Stomach smooth muscle (tissue), 2 donors: Measurements from ENCODE around the gene SLITRK2.

Experiments used
- H3K27ac ChIP-seq: one replicate; pipeline ENCODE4 v1.7.0; 2013; ENCODE audit warnings: mild to moderate bottlenecking, low read length, inconsistent platforms
- H3K27me3 ChIP-seq, 2 donors: one replicate each; pipeline ENCODE4 v1.7.0; 2013; ENCODE audit warnings: low read length in 2 of 2; ENCODE audit not compliant: insufficient read depth in 2 of 2, control insufficient read depth in 1 of 2
- H3K36me3 ChIP-seq, 2 donors: one replicate each; pipeline ENCODE4 v1.7.0; 2013; ENCODE audit warnings: low read length in 2 of 2; ENCODE audit not compliant: control insufficient read depth in 2 of 2, insufficient read depth in 2 of 2
- H3K4me1 ChIP-seq: one replicate; pipeline ENCODE4 v1.7.0; 2013; ENCODE audit warnings: low read length; ENCODE audit not compliant: control insufficient read depth, insufficient read depth
- H3K4me3 ChIP-seq, 2 donors: one replicate each; pipeline ENCODE4 v1.7.0; 2013; ENCODE audit warnings: low read length in 2 of 2
- H3K9ac ChIP-seq, 2 donors: one replicate each; pipeline ENCODE4 v1.7.0; 2013; ENCODE audit warnings: low read length in 2 of 2, mild to moderate bottlenecking in 1 of 2
- H3K9me3 ChIP-seq, 2 donors: one replicate each; pipeline ENCODE4 v1.7.0; 2013; ENCODE audit warnings: low read length in 2 of 2; ENCODE audit not compliant: control insufficient read depth in 2 of 2
- donor health status: healthy.
- donor health status: Pancreatic carcinoma.

SLITRK2 gene

DNA sequence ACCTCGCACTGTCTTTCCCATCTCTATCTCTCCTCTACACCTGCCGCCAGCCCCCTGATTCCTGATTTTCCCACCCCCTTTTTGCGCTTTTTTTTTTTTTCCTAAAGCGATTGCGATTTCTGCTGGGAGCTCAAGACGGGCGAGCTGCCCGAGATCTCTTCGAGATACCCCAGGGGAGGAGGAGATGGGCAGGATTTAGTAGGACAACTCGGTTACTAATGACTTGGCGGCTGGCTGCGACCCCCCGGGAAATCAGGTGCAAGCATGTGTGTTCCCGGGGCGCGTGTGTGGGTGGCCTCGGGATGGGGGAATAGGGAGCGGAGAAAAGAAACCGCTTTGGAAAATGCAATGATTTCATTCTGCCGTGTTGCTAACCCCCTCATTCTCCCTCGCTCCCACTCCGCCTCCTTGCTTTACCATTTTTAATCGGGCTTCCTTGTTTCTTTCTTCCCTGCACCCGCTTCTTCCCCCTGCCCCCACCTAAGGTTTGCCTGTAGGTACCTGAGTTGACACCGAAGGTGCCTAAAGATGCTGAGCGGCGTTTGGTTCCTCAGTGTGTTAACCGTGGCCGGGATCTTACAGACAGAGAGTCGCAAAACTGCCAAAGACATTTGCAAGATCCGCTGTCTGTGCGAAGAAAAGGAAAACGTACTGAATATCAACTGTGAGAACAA, 4.4 kb downstream of the SLITRK2 start:
- Histone ChIP-seq H3K9me3 (peaks cover 0 to 5% of the 10 kb centered on the region in 2 donors), H3K9ac (no peak overlapping the region), H3K4me3 (no peak overlapping the region), H3K27ac (no peak overlapping the region), H3K36me3 (no peaks in the 10 kb centered on the region), H3K4me1 (peaks cover 4% of the 10 kb centered on the region), H3K27me3 (peaks cover 7 to 16% of the 10 kb centered on the region in 2 donors)

DNA sequence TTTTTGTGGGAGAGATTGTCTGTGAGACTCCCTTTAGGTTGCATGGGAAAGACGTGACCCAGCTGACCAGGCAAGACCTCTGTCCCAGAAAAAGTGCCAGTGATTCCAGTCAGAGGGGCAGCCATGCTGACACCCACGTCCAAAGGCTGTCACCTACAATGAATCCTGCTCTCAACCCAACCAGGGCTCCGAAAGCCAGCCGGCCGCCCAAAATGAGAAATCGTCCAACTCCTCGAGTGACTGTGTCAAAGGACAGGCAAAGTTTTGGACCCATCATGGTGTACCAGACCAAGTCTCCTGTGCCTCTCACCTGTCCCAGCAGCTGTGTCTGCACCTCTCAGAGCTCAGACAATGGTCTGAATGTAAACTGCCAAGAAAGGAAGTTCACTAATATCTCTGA, 5.5 kb downstream of the SLITRK2 start:
- Histone ChIP-seq H3K9ac (no peak overlapping the region), H3K36me3 (no peaks in the 10 kb centered on the region), H3K4me3 (no peak overlapping the region), H3K4me1 (peaks cover 4% of the 10 kb centered on the region), H3K27me3 (peaks cover 4 to 14% of the 10 kb centered on the region in 2 donors), H3K27ac (no peak overlapping the region), H3K9me3 (peaks cover 0 to 5% of the 10 kb centered on the region in 2 donors)

DNA sequence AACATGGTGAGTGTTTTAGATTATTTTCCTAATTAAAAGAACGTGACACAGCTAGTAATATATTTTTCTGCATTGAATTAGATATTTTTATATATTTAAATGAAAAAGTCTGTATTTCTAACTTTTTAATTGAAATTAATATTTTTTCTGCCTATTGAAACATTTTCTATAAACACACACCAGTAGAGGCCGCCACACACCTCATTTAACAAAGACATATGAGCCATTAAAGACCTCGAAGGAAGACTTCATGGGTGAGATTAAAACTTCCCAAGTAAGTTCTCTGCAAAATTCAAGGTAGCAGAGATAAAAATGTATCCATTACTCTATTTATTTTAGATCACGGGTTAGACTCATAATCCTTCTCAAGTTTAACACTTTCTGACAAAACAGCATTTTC, 8.3 kb downstream of the SLITRK2 start:
- Histone ChIP-seq H3K9me3 (peaks cover 0 to 5% of the 10 kb centered on the region in 2 donors), H3K4me1 (no peaks in the 10 kb centered on the region), H3K27ac (no peak overlapping the region), H3K4me3 (no peak overlapping the region), H3K36me3 (no peaks in the 10 kb centered on the region), H3K9ac (no peak overlapping the region), H3K27me3 (peaks cover 0 to 10% of the 10 kb centered on the region in 2 donors)

DNA sequence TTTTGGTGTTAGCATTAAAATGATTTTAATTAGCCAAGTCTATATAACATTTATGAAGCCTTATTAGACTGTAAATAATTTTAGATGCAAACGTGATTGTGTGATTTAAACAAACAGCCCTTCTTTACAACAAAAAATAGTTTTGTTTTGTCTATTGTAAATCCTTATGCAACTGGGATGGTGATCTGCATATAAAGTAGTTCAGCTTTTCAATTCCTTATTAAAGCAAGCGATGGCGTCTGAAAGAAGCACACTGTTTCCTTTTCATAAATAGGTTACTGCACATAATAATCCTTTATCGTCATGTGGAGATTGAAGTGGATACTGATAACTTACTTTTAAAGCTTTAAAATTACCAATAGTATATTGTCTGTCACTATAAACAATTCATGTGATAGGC, 8.8 kb downstream of the SLITRK2 start:
- Histone ChIP-seq H3K27ac (no peak overlapping the region), H3K27me3 (peaks cover 0 to 10% of the 10 kb centered on the region in 2 donors), H3K36me3 (no peaks in the 10 kb centered on the region), H3K9ac (no peak overlapping the region), H3K4me1 (no peaks in the 10 kb centered on the region), H3K9me3 (peaks cover 0 to 5% of the 10 kb centered on the region in 2 donors), H3K4me3 (no peak overlapping the region)

DNA sequence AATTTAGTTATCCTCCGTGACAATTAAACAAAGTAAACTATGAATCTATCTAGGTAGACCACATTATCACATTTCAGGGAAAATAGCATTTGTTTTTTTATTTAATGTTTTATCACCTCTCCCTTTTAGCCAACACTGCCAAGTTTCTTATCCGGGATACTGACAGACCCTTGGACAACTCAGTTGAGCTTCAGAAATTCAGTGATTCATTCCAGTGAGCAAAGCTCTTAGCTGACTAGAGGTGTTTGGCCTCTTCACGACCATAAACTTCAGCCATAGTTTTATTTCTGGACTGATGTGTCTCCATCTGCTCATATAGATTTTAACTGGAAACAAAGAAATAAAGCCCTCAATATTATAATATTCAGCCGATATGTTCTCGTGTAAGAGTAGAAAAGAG, 15.2 kb downstream of the SLITRK2 start:
- no peaks in the 10 kb centered on the region for H3K4me1 ChIP-seq
- no peak overlapping the region for H3K4me3 ChIP-seq
- no peaks in the 10 kb centered on the region for H3K27me3 ChIP-seq
- H3K9ac ChIP-seq: no peak overlapping the region
- no peaks in the 10 kb centered on the region for H3K36me3 ChIP-seq
- no peak overlapping the region for H3K27ac ChIP-seq
- peaks cover 0 to 2% of the 10 kb centered on the region in 2 donors for H3K9me3 ChIP-seq

DNA sequence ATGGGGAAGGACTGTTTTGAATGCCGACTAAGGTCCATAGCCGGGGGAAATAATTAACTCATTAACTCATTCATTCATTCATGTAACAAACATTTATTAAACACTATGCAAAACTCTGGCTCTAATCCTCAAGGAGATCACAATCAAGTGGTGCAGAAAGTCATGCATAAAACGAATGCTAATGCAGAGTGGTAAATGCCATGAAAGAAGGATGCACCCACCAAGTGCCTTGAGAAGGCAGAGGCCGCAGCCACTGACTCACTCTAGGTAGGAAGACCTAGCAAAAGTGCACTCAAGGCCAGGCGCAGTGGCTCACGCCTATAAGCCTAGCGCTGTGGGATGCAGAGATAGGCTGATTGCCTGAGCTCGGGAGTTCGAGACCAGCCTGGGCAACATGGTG, 22.9 kb downstream of the SLITRK2 start:
- no peak overlapping the region for H3K9ac ChIP-seq
- H3K9me3 ChIP-seq: peaks cover 0 to 2% of the 10 kb centered on the region in 2 donors
- no peak overlapping the region for H3K4me3 ChIP-seq
- H3K4me1 ChIP-seq: no peaks in the 10 kb centered on the region
- no peaks in the 10 kb centered on the region for H3K36me3 ChIP-seq
- H3K27ac ChIP-seq: no peak overlapping the region
- H3K27me3 ChIP-seq: peaks cover 0 to 1% of the 10 kb centered on the region in 2 donors

DNA sequence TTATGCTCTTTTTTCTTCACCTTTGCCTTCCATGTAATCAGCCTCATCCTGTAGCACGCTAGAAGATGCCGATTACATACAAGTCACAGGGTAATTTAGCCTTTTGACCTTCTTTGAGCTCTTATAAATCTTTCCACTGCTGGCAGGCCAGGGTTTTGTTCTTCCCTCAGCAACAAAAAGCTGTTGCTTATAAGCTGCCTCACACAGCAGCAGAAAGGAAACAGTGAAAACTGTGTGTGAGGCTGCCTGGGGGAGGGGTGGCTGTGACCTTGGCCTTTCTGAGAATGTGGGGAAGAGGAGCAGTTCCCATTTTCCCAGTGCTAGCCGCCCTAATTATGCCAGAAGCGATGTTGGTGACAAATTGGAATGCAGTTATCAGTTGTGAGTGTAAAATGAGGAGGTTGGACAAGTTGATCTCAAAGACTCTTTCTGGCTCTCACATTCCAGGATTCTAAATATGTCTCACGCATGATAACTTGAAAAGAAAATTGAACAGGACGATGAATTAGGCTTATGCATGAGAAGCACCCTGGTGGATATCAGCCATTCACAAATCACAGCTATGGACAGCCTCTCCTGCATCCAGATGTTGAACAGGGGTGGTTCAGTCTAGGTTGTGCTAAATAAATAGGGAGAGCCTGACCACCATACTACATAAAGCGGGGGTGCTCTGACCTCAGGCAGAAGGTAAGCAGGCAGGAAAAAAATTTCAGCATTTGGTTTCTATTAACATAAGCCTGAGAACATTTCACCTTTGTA, 25.7 kb downstream of the SLITRK2 start:
- H3K9ac ChIP-seq: no peak overlapping the region
- H3K4me1 ChIP-seq: no peaks in the 10 kb centered on the region
- H3K27ac ChIP-seq: no peak overlapping the region
- H3K4me3 ChIP-seq: no peak overlapping the region
- peaks cover 0 to 3% of the 10 kb centered on the region in 2 donors for H3K27me3 ChIP-seq
- no peaks in the 10 kb centered on the region for H3K9me3 ChIP-seq
- H3K36me3 ChIP-seq: no peaks in the 10 kb centered on the region

DNA sequence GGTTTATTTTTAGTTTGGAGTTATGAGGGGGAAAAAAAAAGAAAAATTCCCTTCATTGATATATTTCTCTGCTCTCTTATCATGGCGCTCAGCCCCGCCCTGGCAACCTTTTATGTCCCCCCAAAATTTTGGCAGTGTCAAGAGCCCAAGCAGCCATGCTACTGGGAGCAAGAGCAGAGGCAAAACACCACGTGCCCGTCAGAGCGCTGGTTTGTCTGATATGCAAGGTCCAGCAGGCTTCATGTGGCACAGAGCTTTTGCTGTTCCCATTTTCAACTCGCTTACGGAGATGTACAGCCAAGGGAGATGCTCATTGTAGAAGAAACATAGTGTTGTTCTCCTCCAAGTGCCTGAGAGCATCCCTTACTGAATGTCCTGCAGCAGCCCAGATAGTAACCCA, 27.3 kb downstream of the SLITRK2 start:
- Histone ChIP-seq H3K4me1 (no peaks in the 10 kb centered on the region), H3K9ac (no peak overlapping the region), H3K4me3 (no peak overlapping the region), H3K36me3 (no peaks in the 10 kb centered on the region), H3K27me3 (peaks cover 0 to 3% of the 10 kb centered on the region in 2 donors), H3K27ac (no peak overlapping the region), H3K9me3 (peaks cover 0 to 2% of the 10 kb centered on the region in 2 donors)

DNA sequence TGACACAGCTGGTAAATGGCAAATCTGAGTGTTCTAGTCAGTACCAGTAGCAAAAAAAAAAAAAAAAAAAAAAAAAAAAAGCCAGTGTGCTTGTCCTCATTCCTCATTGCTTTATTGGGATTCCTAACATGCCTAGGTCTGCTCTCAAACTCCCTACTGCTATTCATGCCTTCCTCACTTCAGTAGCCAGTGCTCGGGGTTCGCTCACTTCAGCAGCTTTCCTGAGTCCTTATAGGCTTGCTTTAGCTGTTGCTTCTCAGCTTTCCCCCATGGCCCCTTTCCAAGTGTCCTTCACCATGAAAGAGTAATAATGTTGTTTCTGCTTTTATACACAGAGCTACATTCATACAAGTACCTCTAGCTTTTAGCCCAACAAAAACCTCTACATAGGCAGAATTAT, 30.8 kb downstream of the SLITRK2 start:
- no peak overlapping the region for H3K9ac ChIP-seq
- H3K27ac ChIP-seq: no peak overlapping the region
- H3K36me3 ChIP-seq: no peaks in the 10 kb centered on the region
- peaks cover 0 to 2% of the 10 kb centered on the region in 2 donors for H3K9me3 ChIP-seq
- H3K4me1 ChIP-seq: no peaks in the 10 kb centered on the region
- no peak overlapping the region for H3K4me3 ChIP-seq
- peaks cover 0 to 3% of the 10 kb centered on the region in 2 donors for H3K27me3 ChIP-seq

DNA sequence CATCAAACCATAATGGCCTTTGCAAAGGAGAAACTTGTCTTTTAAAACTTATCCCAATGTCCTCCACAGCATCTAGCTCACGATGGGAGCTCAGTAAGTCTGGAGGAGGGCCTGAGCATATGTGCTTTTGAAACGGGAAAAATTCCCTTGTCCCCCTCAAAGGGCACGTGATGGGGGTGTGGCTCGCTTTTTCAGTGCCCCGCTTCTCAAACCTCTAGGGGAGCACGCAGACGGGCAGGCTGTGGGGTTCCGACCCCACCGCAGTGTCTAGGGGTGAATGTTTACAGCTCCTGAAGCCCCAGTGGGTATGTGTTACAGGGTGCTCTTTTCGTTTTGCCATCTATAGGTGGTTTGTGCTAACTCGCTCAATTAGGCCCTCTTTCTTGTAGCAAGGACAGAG, 31.2 kb downstream of the SLITRK2 start:
- Histone ChIP-seq H3K27me3 (peaks cover 0 to 3% of the 10 kb centered on the region in 2 donors), H3K36me3 (no peaks in the 10 kb centered on the region), H3K4me3 (no peak overlapping the region), H3K9ac (no peak overlapping the region), H3K9me3 (peaks cover 0 to 2% of the 10 kb centered on the region in 2 donors), H3K27ac (no peak overlapping the region), H3K4me1 (no peaks in the 10 kb centered on the region)

DNA sequence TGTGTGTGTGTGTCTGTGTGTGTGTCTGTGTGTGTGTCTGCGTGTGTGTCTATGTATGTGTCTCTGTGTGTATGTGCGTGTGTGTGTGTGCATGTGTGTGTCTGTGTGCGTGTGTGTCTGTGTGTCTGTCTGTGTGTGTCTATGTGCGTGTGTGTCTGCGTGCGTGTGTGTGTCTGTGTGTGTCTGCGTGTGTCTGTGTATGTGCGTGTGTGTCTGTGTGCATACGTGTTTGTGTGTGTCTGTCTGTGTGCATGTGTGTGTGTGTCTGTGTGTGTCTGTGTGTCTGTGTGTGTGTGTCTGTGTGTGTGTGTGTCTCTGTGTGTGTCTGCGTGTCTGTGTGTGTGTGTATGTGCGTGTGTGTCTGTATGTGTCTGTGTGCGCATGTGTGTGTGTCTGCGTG, 35.6 kb downstream of the SLITRK2 start:
- Histone ChIP-seq H3K4me3 (no peak overlapping the region), H3K9me3 (peaks cover 0 to 2% of the 10 kb centered on the region in 2 donors), H3K36me3 (no peaks in the 10 kb centered on the region), H3K27ac (no peak overlapping the region), H3K9ac (no peak overlapping the region), H3K27me3 (no peaks in the 10 kb centered on the region), H3K4me1 (no peaks in the 10 kb centered on the region)
